Kidney tubule cell (primary cell): Measurements from ENCODE around the gene ABHD17A.

Experiments used
- DNase-seq: peaks from one replicate; pipeline ENCODE4 v3.0.0-alpha.2; 2018; ENCODE audit warnings: low spot score

Gene ABHD17A

DNA sequence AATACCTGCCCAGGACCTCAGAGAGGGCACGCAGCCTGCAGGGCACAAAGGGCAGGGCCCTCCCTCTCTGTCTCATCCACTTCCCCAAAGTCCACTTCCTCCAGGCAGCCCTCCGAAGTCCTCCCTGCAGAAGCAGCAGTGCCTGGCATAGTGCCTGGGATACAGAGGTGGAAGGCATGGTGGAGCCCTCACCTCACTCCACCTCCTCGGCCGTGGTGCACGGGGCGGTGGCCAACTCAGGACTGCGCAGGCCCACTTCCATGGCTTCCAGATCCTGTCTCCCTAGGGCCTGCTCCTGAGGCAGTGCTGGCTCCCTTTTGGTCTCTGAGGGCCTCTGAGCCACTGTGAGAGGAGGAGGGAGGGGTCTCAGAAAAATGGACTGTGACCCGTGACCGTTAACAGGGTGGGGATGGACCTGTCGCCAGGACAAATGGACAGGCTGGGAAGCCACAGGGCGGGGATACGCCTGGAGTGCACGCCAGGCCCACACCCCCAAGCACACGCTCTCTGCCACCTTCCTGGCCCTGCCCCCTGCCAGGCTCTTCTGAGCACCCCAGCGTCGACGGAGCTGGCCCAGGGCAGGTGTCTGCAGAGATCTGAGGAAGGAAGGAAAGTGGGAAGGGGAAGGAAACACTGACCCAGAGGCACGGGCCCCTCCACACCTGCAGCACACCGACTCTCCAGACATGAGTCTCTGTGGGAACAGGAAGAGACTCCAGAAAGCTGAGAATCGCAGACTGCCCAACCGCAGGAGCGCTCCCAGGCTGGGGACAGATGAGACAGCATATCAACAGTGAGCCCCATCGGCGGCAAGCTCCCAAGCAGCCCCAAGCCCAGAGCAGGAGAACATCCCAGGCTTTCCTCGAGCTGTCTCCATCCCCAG is 45.4 kb downstream of the ABHD17A start:
- DNase-seq = no peak

GRCh38 chr19:1837625-1838105 is 47.6 kb downstream of the ABHD17A start:
- peak; percentile 41 for DNase-seq

DNA sequence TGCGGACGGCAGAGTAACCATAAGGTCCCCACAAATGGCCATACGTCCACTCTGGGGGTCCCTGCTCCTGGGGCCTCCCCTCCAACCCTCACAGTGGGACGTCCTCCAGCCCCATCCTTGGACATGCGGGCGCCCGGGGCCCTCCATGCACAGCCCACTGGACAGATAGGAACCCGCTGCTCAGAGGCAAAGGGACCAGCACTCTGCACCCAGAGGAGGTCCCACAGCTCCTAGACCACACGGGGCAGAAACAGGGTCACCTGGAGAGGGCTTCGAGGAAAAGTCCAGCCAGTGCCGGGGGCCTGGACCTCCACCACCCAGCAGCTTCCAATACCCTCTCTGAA is 48.1 kb downstream of the ABHD17A start:
- no peak for DNase-seq

DNA sequence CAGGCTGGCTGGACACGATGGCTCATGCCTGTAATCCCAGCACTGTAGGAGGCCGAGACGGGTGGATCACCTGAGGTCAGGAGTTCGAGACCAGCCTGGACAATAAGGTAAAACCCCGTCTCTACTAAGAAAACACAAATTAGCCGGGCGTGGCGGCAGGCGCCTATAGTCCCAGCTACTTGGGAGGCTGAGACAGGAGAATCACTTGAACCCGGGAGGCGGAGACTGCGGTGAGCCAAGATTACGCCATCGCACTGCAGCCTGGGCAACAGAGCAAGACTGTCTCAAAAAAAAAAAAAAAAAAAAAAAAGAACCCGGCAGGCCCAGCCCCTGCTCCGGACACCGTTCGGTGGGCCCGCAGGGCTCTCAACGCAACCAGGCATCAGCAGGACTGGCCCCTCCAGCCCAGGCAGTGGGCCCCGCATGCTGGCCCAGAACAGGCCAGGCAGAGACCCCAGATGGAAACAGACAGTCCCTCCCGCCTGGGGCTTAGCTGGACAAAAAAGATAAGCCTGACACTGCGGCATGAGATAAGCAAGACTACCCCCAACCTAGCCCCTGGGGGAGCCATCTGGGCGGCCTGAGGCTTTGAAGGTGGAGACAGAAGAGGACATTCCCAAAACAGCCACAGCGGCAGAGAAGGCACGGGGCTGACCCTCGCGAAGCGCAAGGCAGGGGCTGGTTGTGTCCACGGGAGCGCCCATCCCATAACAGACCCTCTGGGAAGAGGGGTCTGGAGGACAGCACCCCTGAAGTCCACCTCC is 48.7 kb downstream of the ABHD17A start:
- no peak for DNase-seq

- DNase-seq = peak; percentile 43
Observed at GRCh38 chr19:1833540-1833939, 51.8 kb downstream of the ABHD17A start.

DNA sequence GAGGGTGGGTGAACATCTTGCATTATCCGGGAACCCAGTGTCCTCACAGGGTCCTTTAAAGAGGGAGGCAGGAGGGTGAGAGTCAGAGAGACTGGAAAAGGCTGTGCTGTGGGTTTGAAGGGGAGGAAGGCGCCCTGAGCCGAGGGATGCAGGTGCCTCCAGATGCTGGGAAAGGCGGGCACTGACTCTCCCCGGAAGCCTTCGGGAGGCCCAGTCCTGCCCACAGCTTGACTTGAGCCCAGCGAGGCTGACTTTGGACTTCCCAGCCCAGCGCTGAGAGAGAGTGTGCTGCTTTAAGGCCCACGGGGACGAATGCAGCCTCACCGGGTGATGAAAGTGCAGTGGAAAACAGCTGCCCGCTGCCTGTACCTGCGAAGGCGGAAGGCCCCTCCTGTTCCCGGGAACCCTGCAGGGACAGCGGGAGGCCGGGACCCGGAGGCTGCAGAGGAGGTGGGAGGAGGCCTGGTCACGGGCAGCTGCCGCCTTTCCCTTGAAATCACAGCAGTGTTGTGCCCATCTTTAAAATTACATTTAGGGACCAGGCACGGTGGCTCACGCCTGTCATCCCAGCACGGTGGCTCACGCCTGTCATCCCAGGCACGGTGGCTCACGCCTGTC is 53.1 kb downstream of the ABHD17A start:
- DNase-seq = no peak

DNA sequence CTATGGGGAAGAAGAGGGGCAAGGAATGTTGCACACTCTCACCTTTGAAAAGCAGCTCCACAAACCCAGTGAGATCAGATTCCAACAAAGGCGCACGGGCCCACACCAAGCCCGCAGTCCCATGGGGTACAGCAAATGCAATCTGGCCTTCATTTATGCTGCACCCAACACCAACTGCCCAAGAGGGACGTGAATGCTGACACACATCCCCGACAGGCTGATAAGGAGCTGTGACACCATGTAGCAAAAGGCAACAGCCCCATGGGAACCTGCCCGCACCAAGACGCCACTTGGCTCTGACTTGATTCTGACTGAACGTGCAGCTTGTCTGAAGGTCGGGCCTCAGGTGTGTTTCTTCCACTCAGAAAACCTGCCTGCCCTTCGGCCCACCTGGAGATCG is 54.3 kb downstream of the ABHD17A start:
- DNase-seq = no peak

GRCh38 chr19:1830568-1830967 is 54.7 kb downstream of the ABHD17A start:
- no peak for DNase-seq

DNA sequence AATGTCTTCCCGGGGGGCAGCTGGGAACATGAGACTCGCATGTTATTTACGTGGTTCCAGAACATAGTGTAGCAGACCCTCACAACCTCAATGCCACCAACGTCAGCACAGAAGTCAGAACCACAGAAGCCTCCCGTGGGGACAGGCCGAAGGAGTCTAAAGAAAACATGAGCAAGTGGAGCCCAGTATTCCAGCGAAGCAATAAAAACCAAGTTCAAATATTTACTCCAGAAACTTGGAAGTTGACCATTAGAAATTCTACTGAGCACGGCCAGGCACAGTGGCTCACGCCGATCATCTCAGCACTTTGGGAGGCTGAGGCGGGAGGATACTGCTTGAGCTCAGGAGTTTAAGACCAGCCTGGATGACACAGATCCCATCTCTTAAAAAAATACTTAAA is 55.3 kb downstream of the ABHD17A start:
- DNase-seq = no peak

DNA sequence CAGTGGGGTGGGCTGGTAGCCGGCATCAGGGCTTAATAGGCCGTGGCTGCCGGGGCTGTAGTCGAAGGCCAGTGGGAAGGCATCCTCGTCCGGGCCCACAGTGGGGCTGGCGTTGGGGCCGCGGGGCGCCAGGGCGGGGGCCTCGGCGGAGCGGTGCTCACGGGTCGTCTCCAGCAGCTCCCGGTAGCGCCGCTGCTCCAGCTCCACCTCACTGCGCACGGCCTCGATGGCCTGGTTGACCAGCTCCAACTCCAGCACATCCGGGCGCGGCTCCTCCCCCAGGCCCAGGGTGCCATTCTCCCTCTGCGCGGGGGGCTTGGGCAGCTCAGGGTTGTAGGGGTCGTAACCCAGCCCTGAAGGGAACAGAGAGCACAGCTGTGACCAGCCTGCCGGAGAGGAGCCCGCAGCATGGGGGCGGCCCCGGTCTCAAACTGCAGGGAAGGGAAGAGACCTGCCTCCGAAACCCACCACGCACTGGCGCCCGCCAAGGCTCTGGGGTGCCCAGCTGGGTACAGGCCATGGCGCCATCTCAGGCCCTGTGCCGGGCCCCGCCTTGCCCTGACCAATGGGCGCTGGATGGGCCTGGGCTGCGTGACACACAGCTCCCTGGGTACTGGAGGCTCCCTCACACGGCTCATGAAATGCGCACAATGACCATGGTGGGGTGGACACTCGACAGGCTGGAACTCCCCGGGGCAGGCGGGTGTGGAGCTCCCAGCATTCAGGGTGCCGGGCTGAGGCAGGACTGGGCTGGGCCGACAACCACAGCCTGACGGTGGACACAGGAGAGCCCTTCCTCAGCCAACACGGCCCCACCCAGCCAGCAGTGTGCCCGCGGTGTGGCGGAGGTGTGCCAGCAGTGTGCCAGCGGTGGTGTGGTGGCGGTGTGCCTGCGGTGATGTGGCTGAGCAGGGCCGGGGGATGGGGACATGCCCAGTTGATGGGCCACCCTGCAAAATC is 56.7 kb downstream of the ABHD17A start:
- no peak for DNase-seq

- no peak for DNase-seq
Observed at GRCh38 chr19:1827566-1828278, 57.6 kb downstream of the ABHD17A start.
